ENCODE data around the gene BTBD1.
"Not testable (repeated sequence)": the region's sequence is repeated elsewhere in the genome, so short reads cannot be mapped to it uniquely, and the experiment has no call there.

BTBD1 gene

GRCh38 chr15:83092309-83092976, 25.4 kb upstream of the BTBD1 start:
- FAIRE-seq: no peak

- not testable (repeated sequence) for FAIRE-seq
Measured at GRCh38 chr15:83091965-83092308, 24.9 kb upstream of the BTBD1 start.

GRCh38 chr15:83090465-83090864, 23.4 kb upstream of the BTBD1 start:
- FAIRE-seq: no peak

GRCh38 chr15:83088876-83089275, 21.8 kb upstream of the BTBD1 start:
- no peak for FAIRE-seq

GRCh38 chr15:83087576-83087975, 20.5 kb upstream of the BTBD1 start:
- no peak for FAIRE-seq

GRCh38 chr15:83085864-83086552, 19.0 kb upstream of the BTBD1 start:
- not testable (repeated sequence) for FAIRE-seq

- FAIRE-seq: not testable (repeated sequence)
Measured at GRCh38 chr15:83085461-83085860, 18.4 kb upstream of the BTBD1 start.

GRCh38 chr15:83082730-83083386, 15.8 kb upstream of the BTBD1 start:
- no peak for FAIRE-seq

GRCh38 chr15:83081256-83082014, 14.4 kb upstream of the BTBD1 start:
- no peak for FAIRE-seq

- FAIRE-seq: no peak
Measured at GRCh38 chr15:83078712-83079111, 11.7 kb upstream of the BTBD1 start.

GRCh38 chr15:83077491-83078230, 10.6 kb upstream of the BTBD1 start:
- FAIRE-seq: no peak

- FAIRE-seq: not testable (repeated sequence)
Measured at GRCh38 chr15:83069211-83069642, 2.2 kb upstream of the BTBD1 start.

GRCh38 chr15:83068054-83068453, 1.0 kb upstream of the BTBD1 start:
- no peak for FAIRE-seq

GRCh38 chr15:83067638-83067962, 548 bp upstream of the BTBD1 start:
- FAIRE-seq: no peak

- FAIRE-seq: no peak
Measured at GRCh38 chr15:83066034-83066733, 868 bp downstream of the BTBD1 start.

GRCh38 chr15:83065431-83065830, 1.6 kb downstream of the BTBD1 start:
- FAIRE-seq: no peak

- no peak for FAIRE-seq
Measured at GRCh38 chr15:83064859-83065258, 2.2 kb downstream of the BTBD1 start.

- FAIRE-seq: no peak
Measured at GRCh38 chr15:83063551-83063950, 3.5 kb downstream of the BTBD1 start.

GRCh38 chr15:83062768-83063180, 4.3 kb downstream of the BTBD1 start:
- FAIRE-seq: no peak

GRCh38 chr15:83061680-83062079, 5.4 kb downstream of the BTBD1 start:
- no peak for FAIRE-seq

GRCh38 chr15:83057696-83058376, 9.2 kb downstream of the BTBD1 start:
- FAIRE-seq: no peak

- FAIRE-seq: no peak
Measured at GRCh38 chr15:83057002-83057401, 10.1 kb downstream of the BTBD1 start.

Measured in TTC549 (cell line).